Posterior cingulate gyrus (tissue), 11 donors: ENCODE results near the gene ANXA1.
A peak's percentile ranks its signal among the peaks of the same experiment; 100 is the strongest.

Source experiments
- DNase-seq, 10 donors: peaks; one replicate each; pipeline versions ENCODE4 v3.0.0 to v3.0.0-alpha.2; 2020 to 2021; ENCODE audit warnings: mixed read lengths in 3 of 10
- intact Hi-C: fragments of 100-400 bp; cut with DNase I; formaldehyde crosslinking; loops from one replicate; pipeline ENCODE4 v1.15.1; 2023

The ANXA1 gene

GRCh38 chr9:73151653-73152542 is at the start of gene ANXA1:
Gene ANXA1, plus strand, starts transcription at chr9:73151865. Its CDS starts 6,671 bp downstream, at chr9:73158536.
- intact Hi-C loops = no loop called here
- DNase-seq = no peak

GRCh38 chr9:73104342-73104741 is 47.3 kb upstream of the ANXA1 start:
- intact Hi-C loops = no loop called here
- DNase-seq = no peak

- intact Hi-C loops = no loop called here
- no peak for DNase-seq
These were observed 46.7 kb upstream of the ANXA1 start for GRCh38 chr9:73104921-73105320.

- peak in 5 of 10 donors; percentile 7 to 40 (median 20) for DNase-seq
- intact Hi-C loops = loop anchor here (2.0 kb wide), 1 partner anchor 77 kb away; no protein-coding TSS in a partner anchor
These were observed 44.1 kb upstream of the ANXA1 start for GRCh38 chr9:73107489-73108069.

- no peak for DNase-seq
- intact Hi-C loops = no loop called here
These were observed 37.6 kb upstream of the ANXA1 start for GRCh38 chr9:73114058-73114457.

- intact Hi-C loops = no loop called here
- DNase-seq = no peak
These were observed 36.7 kb upstream of the ANXA1 start for GRCh38 chr9:73114958-73115357.

- DNase-seq = no peak
These were observed 35.6 kb upstream of the ANXA1 start for GRCh38 chr9:73116031-73116430.

GRCh38 chr9:73116880-73117279 is 34.8 kb upstream of the ANXA1 start:
- intact Hi-C loops = no loop called here

More at GRCh38 chr9:73116031-73116430, 35.6 kb upstream of the ANXA1 start:
- intact Hi-C loops = no loop called here

GRCh38 chr9:73118286-73118685 is 33.4 kb upstream of the ANXA1 start:
- intact Hi-C loops = no loop called here
- DNase-seq = no peak

More at GRCh38 chr9:73116880-73117279, 34.8 kb upstream of the ANXA1 start:
- DNase-seq = no peak

- intact Hi-C loops = no loop called here
- no peak for DNase-seq
These were observed 32.6 kb upstream of the ANXA1 start for GRCh38 chr9:73118898-73119554.

- DNase-seq = no peak
- intact Hi-C loops = no loop called here
These were observed 30.2 kb upstream of the ANXA1 start for GRCh38 chr9:73121375-73121935.

- intact Hi-C loops = no loop called here
- DNase-seq = no peak
These were observed 26.0 kb upstream of the ANXA1 start for GRCh38 chr9:73125651-73126050.

- DNase-seq = no peak
- intact Hi-C loops = no loop called here
These were observed 21.6 kb upstream of the ANXA1 start for GRCh38 chr9:73129941-73130685.

- no peak for DNase-seq
- intact Hi-C loops = no loop called here
These were observed 20.2 kb upstream of the ANXA1 start for GRCh38 chr9:73131461-73131860.

GRCh38 chr9:73132034-73132776 is 19.5 kb upstream of the ANXA1 start:
- DNase-seq = peak; percentile 26 to 93 (median 48)
- intact Hi-C loops = no loop called here

GRCh38 chr9:73133022-73133651 is 18.5 kb upstream of the ANXA1 start:
- intact Hi-C loops = no loop called here
- no peak for DNase-seq

GRCh38 chr9:73133921-73134407 is 17.7 kb upstream of the ANXA1 start:
- intact Hi-C loops = no loop called here
- DNase-seq = no peak

GRCh38 chr9:73135394-73135793 is 16.3 kb upstream of the ANXA1 start:
- intact Hi-C loops = no loop called here
- no peak for DNase-seq
